Activated CD4-positive, CD25-positive, alpha-beta regulatory T cell treated with anti-CD3 and anti-CD28 coated beads, Interleukin-2, amount 50 U/mL, for 72 hours (primary cell): ENCODE data around the gene SRM.
"Not testable (repeated sequence)": the region's sequence is repeated elsewhere in the genome, so short reads cannot be mapped to it uniquely, and the experiment has no call there.

Source experiments
- DNase-seq: peaks from one replicate; pipeline ENCODE4 v3.0.0; 2021

SRM gene

GRCh38 chr1:11059968-11060830 lies at the start of gene SRM:
Gene SRM, minus strand, starts transcription at chr1:11060018. Its CDS starts 75 bp downstream, at chr1:11059943.
- DNase-seq: peak; percentile 95

- no peak for DNase-seq
Measured at GRCh38 chr1:11109047-11109760, 49.4 kb upstream of the SRM start.

DNA sequence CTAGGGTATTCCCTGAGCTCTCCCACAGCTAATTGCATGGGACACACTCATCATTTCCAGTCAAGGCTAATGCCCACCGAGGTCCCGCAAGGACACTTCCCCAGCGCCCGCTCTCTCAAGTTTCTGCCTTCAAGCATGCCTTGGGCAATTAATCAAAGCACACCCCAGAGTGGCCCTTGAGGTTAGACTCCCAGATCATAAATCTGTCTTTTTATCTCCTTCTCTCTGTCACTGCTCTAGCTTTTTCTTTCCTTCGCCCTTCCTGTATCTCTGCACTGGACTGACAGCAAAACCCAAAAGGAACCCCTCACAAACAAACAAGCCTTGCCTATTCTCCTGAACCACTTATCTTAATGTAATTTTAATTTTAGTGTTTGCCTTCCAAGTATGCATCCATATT lies 47.8 kb upstream of the SRM start:
- DNase-seq: no peak

DNA sequence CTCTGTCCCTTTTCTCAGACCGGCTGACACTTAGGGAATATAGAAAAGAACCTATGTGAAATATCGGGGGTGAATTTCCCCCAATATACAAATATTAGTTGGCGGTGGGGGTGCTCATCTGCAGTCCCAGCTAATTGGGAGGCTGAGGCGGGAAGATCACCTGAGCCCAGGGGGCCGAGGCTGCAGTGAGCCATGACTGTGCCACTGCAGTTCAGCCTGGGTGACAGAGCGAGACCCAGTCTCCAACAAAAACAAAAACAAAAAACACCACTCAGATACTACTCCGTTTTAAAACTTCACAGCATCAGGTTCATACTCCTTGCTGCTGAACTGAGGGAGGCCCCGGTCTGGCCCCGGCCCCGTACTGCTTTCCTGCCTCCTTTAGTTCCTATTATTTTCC lies 45.8 kb upstream of the SRM start:
- DNase-seq: no peak

DNA sequence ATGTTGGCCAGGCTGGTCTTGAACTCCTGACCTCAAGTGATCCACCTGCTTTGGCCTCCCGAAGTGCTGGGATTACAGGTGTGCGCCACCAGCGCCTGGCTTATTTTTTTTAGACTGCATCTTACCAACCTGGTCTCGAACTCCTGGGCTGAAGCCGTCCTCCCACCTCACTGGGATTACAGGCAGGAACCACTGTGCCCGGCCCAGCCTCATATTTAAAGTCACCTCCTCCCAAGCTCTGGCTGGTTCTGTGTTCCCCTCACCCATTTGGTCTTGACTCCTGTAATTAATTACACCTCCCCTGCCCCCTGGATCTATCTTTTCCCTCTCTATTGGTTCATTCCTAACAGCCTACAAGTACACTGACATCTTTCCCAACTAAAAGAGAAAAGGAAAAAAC lies 41.5 kb upstream of the SRM start:
- no peak for DNase-seq

- not testable (repeated sequence) for DNase-seq
Measured at GRCh38 chr1:11100806-11101205, 41.0 kb upstream of the SRM start.

GRCh38 chr1:11100149-11100493 lies 40.3 kb upstream of the SRM start:
- peak; percentile 32 for DNase-seq

GRCh38 chr1:11099310-11100148 lies 39.7 kb upstream of the SRM start, which contains the start of gene EXOSC10:
Gene EXOSC10, minus strand, starts transcription at chr1:11099869. Its CDS starts 38 bp downstream, at chr1:11099831.
- DNase-seq: peak; percentile 96

DNA sequence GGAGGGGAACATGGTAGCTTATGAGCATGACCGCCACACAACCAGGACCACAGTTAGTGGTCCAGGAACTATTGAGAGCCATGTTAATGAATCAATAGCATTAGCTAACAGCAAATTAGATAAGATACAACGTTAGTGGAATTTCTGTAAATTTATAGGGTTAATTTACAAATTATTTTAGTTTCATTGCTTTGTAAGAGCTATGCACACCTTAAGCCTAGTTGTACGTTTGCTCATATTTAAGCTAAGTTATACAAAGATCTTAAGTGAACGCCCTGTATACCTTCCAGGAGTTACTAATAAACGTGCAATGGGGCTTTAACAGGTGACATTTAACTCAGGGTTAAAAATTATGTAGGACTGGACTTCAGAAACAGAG lies 39.1 kb upstream of the SRM start:
- no peak for DNase-seq

DNA sequence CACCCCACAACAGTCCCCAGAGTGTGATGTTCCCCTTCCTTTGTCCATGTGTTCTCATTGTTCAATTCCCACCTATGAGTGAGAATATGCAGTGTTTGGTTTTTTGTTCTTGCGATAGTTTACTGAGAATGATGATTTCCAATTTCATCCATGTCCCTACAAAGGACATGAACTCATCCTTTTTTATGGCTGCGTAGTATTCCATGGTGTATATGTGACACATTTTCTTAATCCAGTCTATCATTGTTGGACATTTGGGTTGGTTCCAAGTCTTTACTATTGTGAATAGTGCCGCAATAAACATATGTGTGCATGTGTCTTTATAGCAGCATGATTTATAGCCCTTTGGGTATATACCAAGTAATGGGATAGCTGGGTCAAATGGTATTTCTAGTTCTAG lies 24.0 kb upstream of the SRM start:
- DNase-seq: not testable (repeated sequence)

DNA sequence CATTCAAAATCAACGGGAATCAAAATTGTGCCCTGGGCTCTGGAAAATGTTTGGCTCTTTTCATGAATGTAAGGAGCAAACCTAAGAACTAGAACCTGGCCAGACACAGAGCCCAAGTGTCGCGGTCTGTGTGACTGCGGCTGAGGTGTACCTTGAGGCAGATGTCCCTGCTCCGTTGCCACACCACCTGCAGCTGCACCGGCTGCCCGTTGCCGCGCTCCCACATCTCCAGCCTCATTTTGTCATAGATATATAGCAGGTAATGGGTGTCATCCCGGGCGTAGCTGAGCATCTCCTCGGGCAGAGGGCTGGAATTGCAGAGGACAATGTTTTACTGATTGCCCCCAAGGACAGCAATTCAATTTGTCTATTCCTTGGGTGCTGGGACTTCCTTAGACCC lies 21.1 kb upstream of the SRM start:
- no peak for DNase-seq

- no peak for DNase-seq
Measured at GRCh38 chr1:11078631-11079030, 18.8 kb upstream of the SRM start.

GRCh38 chr1:11073398-11073797 lies 13.6 kb upstream of the SRM start:
- DNase-seq: not testable (repeated sequence)

- DNase-seq: no peak
Measured at GRCh38 chr1:11072216-11072917, 12.5 kb upstream of the SRM start.

- no peak for DNase-seq
Measured at GRCh38 chr1:11071463-11072215, 11.8 kb upstream of the SRM start.

DNA sequence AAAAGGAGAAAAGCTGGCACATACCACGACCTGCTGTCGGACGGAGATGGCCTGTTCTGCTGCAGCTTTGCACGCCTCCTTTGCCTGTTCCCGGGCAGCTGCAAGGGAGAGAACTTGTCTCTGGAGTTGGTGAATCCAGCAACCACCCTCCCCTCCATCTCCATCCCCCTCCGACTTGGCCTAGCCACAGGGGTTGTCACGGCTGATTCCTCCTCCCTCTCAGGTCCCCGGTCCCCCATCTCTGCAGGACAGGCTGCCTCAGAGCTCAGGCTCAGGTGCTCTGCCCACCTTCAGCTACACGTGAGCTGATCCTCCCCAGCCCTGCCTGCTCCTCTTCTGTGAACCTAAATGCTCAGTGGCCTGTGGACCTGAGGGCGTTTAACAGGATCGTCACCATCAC lies 11.1 kb upstream of the SRM start:
- no peak for DNase-seq

GRCh38 chr1:11068600-11069473 lies 9.0 kb upstream of the SRM start:
- DNase-seq: no peak

DNA sequence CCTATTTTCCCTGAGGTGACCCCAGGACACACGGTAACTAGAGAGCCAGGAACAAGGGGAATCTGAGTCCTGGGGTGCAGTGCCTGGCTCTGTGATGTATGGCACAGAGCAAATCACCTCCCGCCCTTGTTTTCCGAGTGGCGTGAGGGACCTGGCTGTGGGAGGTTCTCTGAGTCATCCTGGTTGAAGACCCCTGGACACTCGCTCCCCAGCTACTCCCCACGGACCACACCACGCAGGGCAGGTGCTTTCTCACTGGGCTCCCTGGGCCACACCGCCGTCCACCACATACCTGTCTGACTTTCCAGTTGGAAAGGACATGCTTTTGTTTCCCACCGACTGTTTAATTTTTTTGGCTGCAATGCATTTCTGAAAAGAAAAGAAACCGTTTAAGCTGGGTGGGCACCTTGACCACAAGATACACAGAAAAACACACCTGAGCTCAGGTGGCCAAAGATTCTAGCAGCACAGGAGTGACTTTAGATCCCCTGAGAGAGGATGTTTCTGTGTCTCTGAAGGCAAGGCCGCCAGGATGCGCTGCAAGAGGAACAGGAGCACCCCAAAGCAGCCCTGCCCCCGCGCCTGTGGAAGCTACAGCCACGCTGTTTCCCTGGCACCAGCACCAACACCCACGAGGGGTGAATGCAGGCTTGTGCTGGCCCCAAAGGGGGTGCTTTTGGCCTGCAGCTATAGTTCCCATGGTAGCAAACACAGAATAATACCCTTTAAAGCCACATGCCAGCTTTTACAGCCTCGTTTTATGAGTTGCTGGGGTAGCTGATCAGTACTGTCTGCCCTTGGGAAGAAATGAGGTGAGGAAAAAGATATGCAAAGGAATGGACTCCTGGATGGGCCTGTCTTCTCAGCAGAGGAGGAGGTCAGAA lies 8.1 kb upstream of the SRM start:
- DNase-seq: no peak

DNA sequence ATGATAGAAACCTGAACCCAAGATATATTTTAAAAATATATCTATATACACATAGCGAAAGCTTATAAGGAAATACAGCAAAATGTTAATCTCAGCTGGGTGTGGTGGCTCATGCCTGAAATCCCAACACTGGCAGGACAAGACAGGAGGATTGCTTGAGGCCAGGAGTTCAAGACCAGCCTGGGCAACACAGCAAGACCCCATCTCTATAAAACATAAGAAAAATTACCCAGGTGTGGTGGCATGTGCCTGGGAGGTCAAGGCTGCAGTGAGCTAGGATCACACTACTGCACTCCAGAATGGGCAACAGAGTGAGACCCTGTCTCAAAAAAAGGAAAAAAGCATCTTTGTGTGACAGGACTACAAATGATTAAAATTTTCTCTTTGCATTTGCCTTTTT lies 6.0 kb upstream of the SRM start:
- no peak for DNase-seq

DNA sequence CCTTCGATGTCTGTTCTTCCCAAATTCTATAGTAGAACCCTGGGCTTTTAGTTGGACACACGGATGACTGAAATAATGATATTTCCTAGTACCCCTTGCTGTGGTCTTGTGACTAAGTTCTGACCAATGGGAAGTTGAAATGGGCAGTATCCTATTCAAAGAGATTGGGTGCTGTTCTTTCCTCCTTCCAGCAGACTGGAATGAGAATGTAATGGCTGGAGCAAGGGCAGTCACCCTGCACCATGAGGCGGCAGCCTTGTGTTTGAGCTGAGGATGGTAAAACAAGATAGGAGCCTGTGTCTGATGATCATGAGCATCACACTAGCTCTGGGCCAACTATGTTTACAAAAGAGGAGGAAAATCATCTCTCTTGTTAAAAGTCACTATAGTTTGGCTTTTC lies 5.1 kb upstream of the SRM start:
- DNase-seq: no peak
